Measurements from ENCODE around the gene MTCH1. TPM values are rescaled to one million over a fixed set of nuclear protein-coding genes. Genes with fewer than 3 reads are reported as not detected.

The MTCH1 gene
- 261 and 271 TPM in 2 replicates for total RNA-seq (2014; rRNA removed; shearing (Covaris generic))
- 108 and 109 TPM in 2 replicates for polyA plus RNA-seq (2016; fragmentation: Nextera tagmentation; extraction: Ambion mirVana)
- long read RNA-seq, transcript MTCH1-202 (12 exons, 2,057 nt), result minor isoform, 110 of 411 reads
- long read RNA-seq, transcript MTCH1-201 (12 exons, 2,006 nt), result major isoform, 265 of 411 reads
- long read RNA-seq, partial matches to known transcripts, result 5 of 411 reads
- long read RNA-seq, other reads (novel, unspliced or antisense), result 31 of 411 reads

GRCh38 chr6:36985808-36986703, at the start of gene MTCH1:
MTCH1 (minus strand) TSS chr6:36986196; CDS start chr6:36986173, 23 bp downstream.
- H3K36me3 Mint-ChIP-seq (ENCODE audit: low read depth), result no peaks in the 10 kb centered on the region; the same call in 2 of the 3 replicates
- peaks cover 45% of the 10 kb centered on the region for H3K4me1 ChIP-seq (ENCODE audit: insufficient read depth)
- H3K4me3 ChIP-seq, result peak within 1 kb of the TSS; percentile 90
- peak within 1 kb of the TSS; percentile 99 for H3K4me2 ChIP-seq
- no peaks in the 10 kb centered on the region; the same call in 1 of the 3 replicates for H3K9me3 Mint-ChIP-seq
- DNase-seq (ENCODE audit: low spot score) (peak; percentile 88), ATAC-seq (peak; percentile 80)
- no peaks in the 10 kb centered on the region for H3K27me3 ChIP-seq (ENCODE audit: insufficient read depth)
- H3K27ac ChIP-seq (ENCODE audit: low read depth), result peak within 1 kb of the TSS; percentile 89
- H3K79me2 ChIP-seq (replicated peaks; ENCODE audit: insufficient read depth), result peaks cover 51% of the 10 kb centered on the region
- no peaks in the 10 kb centered on the region for H3K36me3 ChIP-seq (ENCODE audit: insufficient read depth)
- H3K4me3 Mint-ChIP-seq, result peak within 1 kb of the TSS; percentile 97
- no peaks in the 10 kb centered on the region for H3K9me2 ChIP-seq (ENCODE audit: insufficient read depth)
- TF ChIP-seq ZNF462 (CRISPR knock-in tag; IDR thresholded peaks at IDR 0.05) (no peak), CREB1 (CRISPR knock-in tag; IDR thresholded peaks at IDR 0.05; ENCODE audit: low read depth) (peak; percentile 86), REST (IDR thresholded peaks at IDR 0.05; ENCODE audit: unreplicated experiment) (peak; percentile 23), POLR2AphosphoS5 (IDR thresholded peaks at IDR 0.05; ENCODE audit: low read depth) (peak; percentile 74; the same call in 1 of the 2 replicates)
- H3K27me3 Mint-ChIP-seq (ENCODE audit: insufficient read depth, low read depth, poor library complexity), result peaks cover 6% of the 10 kb centered on the region
- H3K27ac Mint-ChIP-seq, result peak within 1 kb of the TSS; percentile 98
- H3F3A ChIP-seq (replicated peaks; ENCODE audit: low read depth), result peaks cover 3% of the 10 kb centered on the region; the same call in 1 of the 2 replicates
- H2AFZ ChIP-seq, result peak within 1 kb of the TSS; percentile 84; the same call in 1 of the 2 replicates
- peaks cover 34% of the 10 kb centered on the region for H4K20me1 ChIP-seq (replicated peaks; ENCODE audit: insufficient read depth)
- peaks cover 20% of the 10 kb centered on the region for H3K4me1 Mint-ChIP-seq
